Measurements from ENCODE around the gene STK32A.

Gene STK32A

DNA sequence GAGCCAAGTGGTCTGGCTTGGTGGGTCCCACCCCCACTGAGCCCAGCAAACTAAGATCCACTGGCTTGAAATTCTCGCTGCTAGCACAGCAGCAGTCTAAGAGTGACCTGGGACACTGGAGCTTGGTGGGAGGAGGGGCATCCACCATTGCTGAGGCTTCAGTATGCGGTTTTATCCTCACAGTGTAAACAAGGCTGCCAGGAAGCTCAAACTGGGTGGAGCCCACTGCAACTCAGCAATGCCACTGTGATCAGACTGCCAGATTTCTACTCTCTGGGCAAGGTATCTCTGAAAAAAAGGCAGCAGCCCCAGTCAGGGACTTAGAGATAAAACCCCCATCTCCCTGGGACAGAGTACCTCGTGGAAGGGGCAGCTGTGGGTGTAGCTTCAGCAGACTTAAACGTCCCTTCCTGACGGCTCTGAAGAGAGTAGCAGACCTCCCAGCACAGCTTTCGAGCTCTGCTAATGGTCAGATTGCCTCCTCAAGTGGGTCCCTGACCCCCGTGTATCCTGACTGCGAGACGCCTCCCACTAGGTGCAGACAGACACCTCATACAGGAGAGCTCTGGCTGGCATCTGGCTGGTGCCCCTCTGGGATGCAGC, 18.2 kb upstream of the STK32A start:
- Histone ChIP-seq H3K27ac (replicated peaks) (no peak overlapping the region), H3K4me3 (replicated peaks; ENCODE audit: insufficient read depth, low read length) (no peak overlapping the region), H3K27me3 (ENCODE audit: insufficient read depth, poor library complexity, severe bottlenecking) (no peaks in the 10 kb centered on the region)
- DNase-seq (ENCODE audit: low read depth in 1 of 2, low spot score in 1 of 2): no peak
- TF ChIP-seq GABPA (IDR thresholded peaks at IDR 0.05; ENCODE audit: low read depth) (no peak), SPI1 (IDR thresholded peaks at IDR 0.05; ENCODE audit: borderline replicate concordance, low read depth) (no peak), POLR2AphosphoS5 (IDR thresholded peaks at IDR 0.05; ENCODE audit: low read depth) (no peak)
- TF ChIP-seq, protein P1, sequence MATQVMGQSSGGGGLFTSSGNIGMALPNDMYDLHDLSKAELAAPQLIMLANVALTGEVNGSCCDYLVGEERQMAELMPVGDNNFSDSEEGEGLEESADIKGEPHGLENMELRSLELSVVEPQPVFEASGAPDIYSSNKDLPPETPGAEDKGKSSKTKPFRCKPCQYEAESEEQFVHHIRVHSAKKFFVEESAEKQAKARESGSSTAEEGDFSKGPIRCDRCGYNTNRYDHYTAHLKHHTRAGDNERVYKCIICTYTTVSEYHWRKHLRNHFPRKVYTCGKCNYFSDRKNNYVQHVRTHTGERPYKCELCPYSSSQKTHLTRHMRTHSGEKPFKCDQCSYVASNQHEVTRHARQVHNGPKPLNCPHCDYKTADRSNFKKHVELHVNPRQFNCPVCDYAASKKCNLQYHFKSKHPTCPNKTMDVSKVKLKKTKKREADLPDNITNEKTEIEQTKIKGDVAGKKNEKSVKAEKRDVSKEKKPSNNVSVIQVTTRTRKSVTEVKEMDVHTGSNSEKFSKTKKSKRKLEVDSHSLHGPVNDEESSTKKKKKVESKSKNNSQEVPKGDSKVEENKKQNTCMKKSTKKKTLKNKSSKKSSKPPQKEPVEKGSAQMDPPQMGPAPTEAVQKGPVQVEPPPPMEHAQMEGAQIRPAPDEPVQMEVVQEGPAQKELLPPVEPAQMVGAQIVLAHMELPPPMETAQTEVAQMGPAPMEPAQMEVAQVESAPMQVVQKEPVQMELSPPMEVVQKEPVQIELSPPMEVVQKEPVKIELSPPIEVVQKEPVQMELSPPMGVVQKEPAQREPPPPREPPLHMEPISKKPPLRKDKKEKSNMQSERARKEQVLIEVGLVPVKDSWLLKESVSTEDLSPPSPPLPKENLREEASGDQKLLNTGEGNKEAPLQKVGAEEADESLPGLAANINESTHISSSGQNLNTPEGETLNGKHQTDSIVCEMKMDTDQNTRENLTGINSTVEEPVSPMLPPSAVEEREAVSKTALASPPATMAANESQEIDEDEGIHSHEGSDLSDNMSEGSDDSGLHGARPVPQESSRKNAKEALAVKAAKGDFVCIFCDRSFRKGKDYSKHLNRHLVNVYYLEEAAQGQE (IDR thresholded peaks at IDR 0.05; ENCODE audit: insufficient replicate concordance, low read depth): no peak
- TF ChIP-seq, protein P2, sequence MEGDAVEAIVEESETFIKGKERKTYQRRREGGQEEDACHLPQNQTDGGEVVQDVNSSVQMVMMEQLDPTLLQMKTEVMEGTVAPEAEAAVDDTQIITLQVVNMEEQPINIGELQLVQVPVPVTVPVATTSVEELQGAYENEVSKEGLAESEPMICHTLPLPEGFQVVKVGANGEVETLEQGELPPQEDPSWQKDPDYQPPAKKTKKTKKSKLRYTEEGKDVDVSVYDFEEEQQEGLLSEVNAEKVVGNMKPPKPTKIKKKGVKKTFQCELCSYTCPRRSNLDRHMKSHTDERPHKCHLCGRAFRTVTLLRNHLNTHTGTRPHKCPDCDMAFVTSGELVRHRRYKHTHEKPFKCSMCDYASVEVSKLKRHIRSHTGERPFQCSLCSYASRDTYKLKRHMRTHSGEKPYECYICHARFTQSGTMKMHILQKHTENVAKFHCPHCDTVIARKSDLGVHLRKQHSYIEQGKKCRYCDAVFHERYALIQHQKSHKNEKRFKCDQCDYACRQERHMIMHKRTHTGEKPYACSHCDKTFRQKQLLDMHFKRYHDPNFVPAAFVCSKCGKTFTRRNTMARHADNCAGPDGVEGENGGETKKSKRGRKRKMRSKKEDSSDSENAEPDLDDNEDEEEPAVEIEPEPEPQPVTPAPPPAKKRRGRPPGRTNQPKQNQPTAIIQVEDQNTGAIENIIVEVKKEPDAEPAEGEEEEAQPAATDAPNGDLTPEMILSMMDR (IDR thresholded peaks at IDR 0.05; ENCODE audit: insufficient read depth, low read length): no peak

DNA sequence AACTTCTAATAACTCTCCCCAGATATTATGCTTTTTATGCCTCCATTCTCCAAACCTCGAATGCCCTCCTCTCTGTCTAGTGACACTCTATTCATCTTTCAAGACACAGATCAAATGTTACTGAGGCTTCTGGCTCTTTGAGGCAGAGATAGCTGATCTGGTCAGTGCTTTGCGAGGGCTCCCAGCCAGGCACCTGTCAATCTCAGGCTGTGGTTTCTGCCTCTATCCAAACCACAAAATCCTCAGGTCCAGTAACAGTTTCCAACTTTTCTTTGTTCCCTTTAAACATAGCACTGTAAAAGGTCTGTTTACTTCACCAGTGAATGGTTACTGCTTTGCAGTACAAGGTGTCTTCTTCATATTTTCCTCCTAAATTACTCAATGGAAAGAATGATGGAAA, 11.5 kb upstream of the STK32A start:
- Histone ChIP-seq H3K27me3 (ENCODE audit: insufficient read depth, poor library complexity, severe bottlenecking) (peaks cover 3% of the 10 kb centered on the region), H3K27ac (replicated peaks) (no peak overlapping the region), H3K4me3 (replicated peaks; ENCODE audit: insufficient read depth, low read length) (no peak overlapping the region)
- TF ChIP-seq, protein P1 (IDR thresholded peaks at IDR 0.05; ENCODE audit: insufficient replicate concordance, low read depth): no peak
- TF ChIP-seq GABPA (IDR thresholded peaks at IDR 0.05; ENCODE audit: low read depth) (no peak), POLR2AphosphoS5 (IDR thresholded peaks at IDR 0.05; ENCODE audit: low read depth) (no peak), SPI1 (IDR thresholded peaks at IDR 0.05; ENCODE audit: borderline replicate concordance, low read depth) (no peak)
- TF ChIP-seq, protein P2 (IDR thresholded peaks at IDR 0.05; ENCODE audit: insufficient read depth, low read length): no peak
- no peak for DNase-seq (ENCODE audit: low read depth in 1 of 2, low spot score in 1 of 2)

DNA sequence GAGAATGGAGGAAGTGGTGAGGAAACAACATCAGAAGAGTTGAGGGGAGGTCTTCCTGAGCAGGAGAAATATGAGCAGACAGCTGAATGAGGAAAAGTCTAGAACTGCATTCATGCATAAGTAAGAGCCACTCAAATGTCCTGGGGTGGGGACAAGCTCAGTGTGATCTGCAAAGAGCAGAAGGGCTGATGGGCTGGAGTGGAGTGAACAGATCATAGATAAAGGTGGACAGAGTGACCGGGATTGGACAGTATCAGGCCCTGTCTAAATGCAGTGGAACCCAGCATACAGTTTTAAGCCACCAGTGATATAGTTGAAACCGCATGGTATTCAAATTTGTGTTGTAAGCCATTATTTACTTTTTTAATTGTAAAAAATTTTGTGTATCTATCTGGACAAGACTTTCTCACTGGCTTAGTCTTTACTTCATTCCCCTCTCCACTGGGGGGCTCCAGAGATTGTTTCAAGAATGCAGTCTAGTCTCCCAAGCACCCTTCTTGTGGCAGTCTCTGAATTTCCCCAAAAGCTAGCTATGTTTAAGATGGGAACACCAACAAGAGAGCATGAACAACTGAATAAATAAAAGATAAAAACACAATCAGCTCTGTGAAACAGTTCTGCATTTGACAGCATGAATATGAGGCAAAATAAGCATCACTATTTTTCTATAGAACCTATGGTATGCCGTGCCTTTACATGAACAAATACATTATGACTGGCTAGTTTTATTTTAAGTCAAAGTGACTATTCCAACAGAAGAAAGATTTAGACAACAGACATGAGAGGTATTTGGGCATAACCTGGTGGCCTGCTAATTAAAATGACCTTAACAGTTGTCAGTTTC, 10.7 kb upstream of the STK32A start:
- peaks cover 3% of the 10 kb centered on the region for H3K27me3 ChIP-seq (ENCODE audit: insufficient read depth, poor library complexity, severe bottlenecking)
- no peak overlapping the region for H3K27ac ChIP-seq (replicated peaks)
- no peak overlapping the region for H3K4me3 ChIP-seq (replicated peaks; ENCODE audit: insufficient read depth, low read length)
- TF ChIP-seq, protein P2 (IDR thresholded peaks at IDR 0.05; ENCODE audit: insufficient read depth, low read length): peak; percentile 13
- TF ChIP-seq GABPA (IDR thresholded peaks at IDR 0.05; ENCODE audit: low read depth): no peak
- peak in 1 of 2 experiments; percentile 26 for DNase-seq (ENCODE audit: low read depth in 1 of 2, low spot score in 1 of 2)
